ENCODE results near the gene CGB1. TPM values are rescaled to one million over a fixed set of nuclear protein-coding genes. Genes with fewer than 3 reads are reported as not detected.

The CGB1 gene
- polyA plus RNA-seq, 2 of the 4 experiments (the other 2 are of a cell fraction), result 0.13 TPM; not detected in 1

- no peak for TF ChIP-seq CBX2 (IDR thresholded peaks at IDR 0.05; ENCODE audit: borderline replicate concordance, low read depth)
- TF ChIP-seq, protein P1, sequence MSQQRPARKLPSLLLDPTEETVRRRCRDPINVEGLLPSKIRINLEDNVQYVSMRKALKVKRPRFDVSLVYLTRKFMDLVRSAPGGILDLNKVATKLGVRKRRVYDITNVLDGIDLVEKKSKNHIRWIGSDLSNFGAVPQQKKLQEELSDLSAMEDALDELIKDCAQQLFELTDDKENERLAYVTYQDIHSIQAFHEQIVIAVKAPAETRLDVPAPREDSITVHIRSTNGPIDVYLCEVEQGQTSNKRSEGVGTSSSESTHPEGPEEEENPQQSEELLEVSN (IDR thresholded peaks at IDR 0.05; ENCODE audit: borderline replicate concordance, low read depth), result no peak
- TF ChIP-seq, protein P2, sequence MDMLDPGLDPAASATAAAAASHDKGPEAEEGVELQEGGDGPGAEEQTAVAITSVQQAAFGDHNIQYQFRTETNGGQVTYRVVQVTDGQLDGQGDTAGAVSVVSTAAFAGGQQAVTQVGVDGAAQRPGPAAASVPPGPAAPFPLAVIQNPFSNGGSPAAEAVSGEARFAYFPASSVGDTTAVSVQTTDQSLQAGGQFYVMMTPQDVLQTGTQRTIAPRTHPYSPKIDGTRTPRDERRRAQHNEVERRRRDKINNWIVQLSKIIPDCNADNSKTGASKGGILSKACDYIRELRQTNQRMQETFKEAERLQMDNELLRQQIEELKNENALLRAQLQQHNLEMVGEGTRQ (IDR thresholded peaks at IDR 0.05), result no peak
- TF ChIP-seq, protein P3, sequence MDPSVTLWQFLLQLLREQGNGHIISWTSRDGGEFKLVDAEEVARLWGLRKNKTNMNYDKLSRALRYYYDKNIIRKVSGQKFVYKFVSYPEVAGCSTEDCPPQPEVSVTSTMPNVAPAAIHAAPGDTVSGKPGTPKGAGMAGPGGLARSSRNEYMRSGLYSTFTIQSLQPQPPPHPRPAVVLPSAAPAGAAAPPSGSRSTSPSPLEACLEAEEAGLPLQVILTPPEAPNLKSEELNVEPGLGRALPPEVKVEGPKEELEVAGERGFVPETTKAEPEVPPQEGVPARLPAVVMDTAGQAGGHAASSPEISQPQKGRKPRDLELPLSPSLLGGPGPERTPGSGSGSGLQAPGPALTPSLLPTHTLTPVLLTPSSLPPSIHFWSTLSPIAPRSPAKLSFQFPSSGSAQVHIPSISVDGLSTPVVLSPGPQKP (IDR thresholded peaks at IDR 0.05; ENCODE audit: low read depth, low read length), result no peak
Observed at GRCh38 chr19:49014123-49014869, 22.4 kb downstream of the CGB1 start (continued).

DNA sequence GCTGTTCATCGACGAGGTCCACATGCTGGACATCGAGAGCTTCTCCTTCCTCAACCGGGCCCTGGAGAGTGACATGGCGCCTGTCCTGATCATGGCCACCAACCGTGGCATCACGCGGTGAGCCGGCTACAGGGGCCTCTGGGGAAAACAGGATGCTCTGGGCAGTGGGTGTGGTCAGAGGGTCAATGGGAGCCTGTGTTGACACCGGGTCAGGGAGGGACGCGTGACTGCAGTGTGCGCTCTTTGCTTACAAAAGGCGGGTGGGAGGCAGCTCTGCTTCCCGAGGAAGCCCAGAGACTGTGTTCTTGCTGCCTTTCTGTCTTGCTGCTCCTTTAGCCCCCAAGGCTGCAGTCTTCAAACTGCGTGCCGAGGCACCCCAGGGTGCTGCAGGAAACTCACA, 25.5 kb downstream of the CGB1 start:
- Histone ChIP-seq H3K27ac (no peak overlapping the region), H3K9me3 (no peaks in the 10 kb centered on the region), H3K4me3 (no peak overlapping the region), H3K4me1 (no peaks in the 10 kb centered on the region), H3K4me2 (no peak overlapping the region)
- TF ChIP-seq, protein P4, sequence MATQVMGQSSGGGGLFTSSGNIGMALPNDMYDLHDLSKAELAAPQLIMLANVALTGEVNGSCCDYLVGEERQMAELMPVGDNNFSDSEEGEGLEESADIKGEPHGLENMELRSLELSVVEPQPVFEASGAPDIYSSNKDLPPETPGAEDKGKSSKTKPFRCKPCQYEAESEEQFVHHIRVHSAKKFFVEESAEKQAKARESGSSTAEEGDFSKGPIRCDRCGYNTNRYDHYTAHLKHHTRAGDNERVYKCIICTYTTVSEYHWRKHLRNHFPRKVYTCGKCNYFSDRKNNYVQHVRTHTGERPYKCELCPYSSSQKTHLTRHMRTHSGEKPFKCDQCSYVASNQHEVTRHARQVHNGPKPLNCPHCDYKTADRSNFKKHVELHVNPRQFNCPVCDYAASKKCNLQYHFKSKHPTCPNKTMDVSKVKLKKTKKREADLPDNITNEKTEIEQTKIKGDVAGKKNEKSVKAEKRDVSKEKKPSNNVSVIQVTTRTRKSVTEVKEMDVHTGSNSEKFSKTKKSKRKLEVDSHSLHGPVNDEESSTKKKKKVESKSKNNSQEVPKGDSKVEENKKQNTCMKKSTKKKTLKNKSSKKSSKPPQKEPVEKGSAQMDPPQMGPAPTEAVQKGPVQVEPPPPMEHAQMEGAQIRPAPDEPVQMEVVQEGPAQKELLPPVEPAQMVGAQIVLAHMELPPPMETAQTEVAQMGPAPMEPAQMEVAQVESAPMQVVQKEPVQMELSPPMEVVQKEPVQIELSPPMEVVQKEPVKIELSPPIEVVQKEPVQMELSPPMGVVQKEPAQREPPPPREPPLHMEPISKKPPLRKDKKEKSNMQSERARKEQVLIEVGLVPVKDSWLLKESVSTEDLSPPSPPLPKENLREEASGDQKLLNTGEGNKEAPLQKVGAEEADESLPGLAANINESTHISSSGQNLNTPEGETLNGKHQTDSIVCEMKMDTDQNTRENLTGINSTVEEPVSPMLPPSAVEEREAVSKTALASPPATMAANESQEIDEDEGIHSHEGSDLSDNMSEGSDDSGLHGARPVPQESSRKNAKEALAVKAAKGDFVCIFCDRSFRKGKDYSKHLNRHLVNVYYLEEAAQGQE (IDR thresholded peaks at IDR 0.05), result no peak
- TF ChIP-seq, protein P2 (IDR thresholded peaks at IDR 0.05), result no peak
- TF ChIP-seq FOSB (CRISPR knock-in tag; IDR thresholded peaks at IDR 0.05) (no peak), ZNF302 (CRISPR knock-in tag; IDR thresholded peaks at IDR 0.05) (no peak), POLR2AphosphoS2 (conservative IDR thresholded peaks at IDR 0.05; ENCODE audit: low read length) (no peak), HOXA7 (CRISPR knock-in tag; IDR thresholded peaks at IDR 0.05) (no peak), RCOR1 (IDR thresholded peaks at IDR 0.05; ENCODE audit: low read depth, low read length) (no peak), CBX2 (IDR thresholded peaks at IDR 0.05; ENCODE audit: borderline replicate concordance, low read depth) (no peak), SREBF2 (IDR thresholded peaks at IDR 0.05) (no peak), RNF2 (IDR thresholded peaks at IDR 0.05; ENCODE audit: borderline replicate concordance, low read depth) (no peak), HOXB13 (CRISPR knock-in tag; IDR thresholded peaks at IDR 0.05; ENCODE audit: low read depth) (no peak), HEYL (CRISPR knock-in tag; IDR thresholded peaks at IDR 0.05) (no peak)
- TF ChIP-seq, protein P3 (IDR thresholded peaks at IDR 0.05; ENCODE audit: low read depth, low read length), result no peak
- TF ChIP-seq, protein P5, sequence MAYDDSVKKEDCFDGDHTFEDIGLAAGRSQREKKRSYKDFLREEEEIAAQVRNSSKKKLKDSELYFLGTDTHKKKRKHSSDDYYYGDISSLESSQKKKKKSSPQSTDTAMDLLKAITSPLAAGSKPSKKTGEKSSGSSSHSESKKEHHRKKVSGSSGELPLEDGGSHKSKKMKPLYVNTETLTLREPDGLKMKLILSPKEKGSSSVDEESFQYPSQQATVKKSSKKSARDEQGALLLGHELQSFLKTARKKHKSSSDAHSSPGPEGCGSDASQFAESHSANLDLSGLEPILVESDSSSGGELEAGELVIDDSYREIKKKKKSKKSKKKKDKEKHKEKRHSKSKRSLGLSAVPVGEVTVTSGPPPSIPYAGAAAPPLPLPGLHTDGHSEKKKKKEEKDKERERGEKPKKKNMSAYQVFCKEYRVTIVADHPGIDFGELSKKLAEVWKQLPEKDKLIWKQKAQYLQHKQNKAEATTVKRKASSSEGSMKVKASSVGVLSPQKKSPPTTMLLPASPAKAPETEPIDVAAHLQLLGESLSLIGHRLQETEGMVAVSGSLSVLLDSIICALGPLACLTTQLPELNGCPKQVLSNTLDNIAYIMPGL (CRISPR knock-in tag; IDR thresholded peaks at IDR 0.05; ENCODE audit: borderline replicate concordance), result no peak
- FAIRE-seq (no peak), ATAC-seq (no peak), DNase-seq (ENCODE audit: low read depth in 1 of 2, low spot score in 1 of 2) (no peak)
- ChIA-PET CTCF (interaction anchor here (1.5 to 21.8 kb wide), 2 partner anchors 16 to 40 kb away, joined by 3 to 408 read pairs; partner anchors contain the start of genes GYS1 and RUVBL2), POLR2A (no interaction called here)
- 89% methylated on average over 17 of the region's 17 CpGs for WGBS (ENCODE audit: missing lambda C conversion rate)
